ENCODE results near the gene SPAG17. TPM values are rescaled to one million over a fixed set of nuclear protein-coding genes. Genes with fewer than 3 reads are reported as not detected.

The SPAG17 gene
- total and polyA plus RNA-seq, 2 experiments from 2014 or later: 1.0 to 1.1 TPM

DNA sequence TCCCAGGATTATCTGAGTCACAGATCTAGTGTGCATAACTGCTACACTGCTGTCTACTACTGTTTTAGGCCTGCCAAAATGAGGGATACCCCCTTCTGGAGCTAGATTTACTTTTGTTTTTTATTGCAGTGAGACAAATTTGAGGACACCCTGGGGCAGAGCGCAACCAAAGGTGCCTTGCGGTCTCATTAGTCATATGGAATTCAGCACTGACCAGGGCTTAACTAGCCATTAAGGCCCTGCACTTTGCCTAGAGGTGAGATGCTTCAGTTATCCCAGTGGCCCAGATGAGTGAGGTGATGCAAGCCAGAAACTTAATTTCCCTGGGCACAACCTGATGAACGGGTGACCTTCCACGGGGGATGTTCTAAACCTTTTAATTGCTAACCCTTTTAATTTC lies 998 bp upstream of the SPAG17 start (continued):
- TF ChIP-seq, protein P1, sequence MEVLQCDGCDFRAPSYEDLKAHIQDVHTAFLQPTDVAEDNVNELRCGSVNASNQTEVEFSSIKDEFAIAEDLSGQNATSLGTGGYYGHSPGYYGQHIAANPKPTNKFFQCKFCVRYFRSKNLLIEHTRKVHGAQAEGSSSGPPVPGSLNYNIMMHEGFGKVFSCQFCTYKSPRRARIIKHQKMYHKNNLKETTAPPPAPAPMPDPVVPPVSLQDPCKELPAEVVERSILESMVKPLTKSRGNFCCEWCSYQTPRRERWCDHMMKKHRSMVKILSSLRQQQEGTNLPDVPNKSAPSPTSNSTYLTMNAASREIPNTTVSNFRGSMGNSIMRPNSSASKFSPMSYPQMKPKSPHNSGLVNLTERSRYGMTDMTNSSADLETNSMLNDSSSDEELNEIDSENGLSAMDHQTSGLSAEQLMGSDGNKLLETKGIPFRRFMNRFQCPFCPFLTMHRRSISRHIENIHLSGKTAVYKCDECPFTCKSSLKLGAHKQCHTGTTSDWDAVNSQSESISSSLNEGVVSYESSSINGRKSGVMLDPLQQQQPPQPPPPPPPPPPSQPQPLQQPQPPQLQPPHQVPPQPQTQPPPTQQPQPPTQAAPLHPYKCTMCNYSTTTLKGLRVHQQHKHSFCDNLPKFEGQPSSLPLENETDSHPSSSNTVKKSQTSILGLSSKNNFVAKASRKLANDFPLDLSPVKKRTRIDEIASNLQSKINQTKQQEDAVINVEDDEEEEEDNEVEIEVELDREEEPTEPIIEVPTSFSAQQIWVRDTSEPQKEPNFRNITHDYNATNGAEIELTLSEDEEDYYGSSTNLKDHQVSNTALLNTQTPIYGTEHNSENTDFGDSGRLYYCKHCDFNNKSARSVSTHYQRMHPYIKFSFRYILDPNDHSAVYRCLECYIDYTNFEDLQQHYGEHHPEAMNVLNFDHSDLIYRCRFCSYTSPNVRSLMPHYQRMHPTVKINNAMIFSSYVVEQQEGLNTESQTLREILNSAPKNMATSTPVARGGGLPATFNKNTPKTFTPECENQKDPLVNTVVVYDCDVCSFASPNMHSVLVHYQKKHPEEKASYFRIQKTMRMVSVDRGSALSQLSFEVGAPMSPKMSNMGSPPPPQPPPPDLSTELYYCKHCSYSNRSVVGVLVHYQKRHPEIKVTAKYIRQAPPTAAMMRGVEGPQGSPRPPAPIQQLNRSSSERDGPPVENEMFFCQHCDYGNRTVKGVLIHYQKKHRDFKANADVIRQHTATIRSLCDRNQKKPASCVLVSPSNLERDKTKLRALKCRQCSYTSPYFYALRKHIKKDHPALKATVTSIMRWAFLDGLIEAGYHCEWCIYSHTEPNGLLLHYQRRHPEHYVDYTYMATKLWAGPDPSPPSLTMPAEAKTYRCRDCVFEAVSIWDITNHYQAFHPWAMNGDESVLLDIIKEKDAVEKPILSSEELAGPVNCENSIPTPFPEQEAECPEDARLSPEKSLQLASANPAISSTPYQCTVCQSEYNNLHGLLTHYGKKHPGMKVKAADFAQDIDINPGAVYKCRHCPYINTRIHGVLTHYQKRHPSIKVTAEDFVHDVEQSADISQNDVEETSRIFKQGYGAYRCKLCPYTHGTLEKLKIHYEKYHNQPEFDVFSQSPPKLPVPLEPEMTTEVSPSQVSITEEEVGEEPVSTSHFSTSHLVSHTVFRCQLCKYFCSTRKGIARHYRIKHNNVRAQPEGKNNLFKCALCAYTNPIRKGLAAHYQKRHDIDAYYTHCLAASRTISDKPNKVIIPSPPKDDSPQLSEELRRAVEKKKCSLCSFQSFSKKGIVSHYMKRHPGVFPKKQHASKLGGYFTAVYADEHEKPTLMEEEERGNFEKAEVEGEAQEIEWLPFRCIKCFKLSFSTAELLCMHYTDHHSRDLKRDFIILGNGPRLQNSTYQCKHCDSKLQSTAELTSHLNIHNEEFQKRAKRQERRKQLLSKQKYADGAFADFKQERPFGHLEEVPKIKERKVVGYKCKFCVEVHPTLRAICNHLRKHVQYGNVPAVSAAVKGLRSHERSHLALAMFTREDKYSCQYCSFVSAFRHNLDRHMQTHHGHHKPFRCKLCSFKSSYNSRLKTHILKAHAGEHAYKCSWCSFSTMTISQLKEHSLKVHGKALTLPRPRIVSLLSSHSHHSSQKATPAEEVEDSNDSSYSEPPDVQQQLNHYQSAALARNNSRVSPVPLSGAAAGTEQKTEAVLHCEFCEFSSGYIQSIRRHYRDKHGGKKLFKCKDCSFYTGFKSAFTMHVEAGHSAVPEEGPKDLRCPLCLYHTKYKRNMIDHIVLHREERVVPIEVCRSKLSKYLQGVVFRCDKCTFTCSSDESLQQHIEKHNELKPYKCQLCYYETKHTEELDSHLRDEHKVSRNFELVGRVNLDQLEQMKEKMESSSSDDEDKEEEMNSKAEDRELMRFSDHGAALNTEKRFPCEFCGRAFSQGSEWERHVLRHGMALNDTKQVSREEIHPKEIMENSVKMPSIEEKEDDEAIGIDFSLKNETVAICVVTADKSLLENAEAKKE (CRISPR knock-in tag; IDR thresholded peaks at IDR 0.05): no peak
- TF ChIP-seq JUNB (IDR thresholded peaks at IDR 0.05; ENCODE audit: unreplicated experiment) (no peak), STAT1 (IDR thresholded peaks at IDR 0.05; ENCODE audit: unreplicated experiment) (no peak), EZH2 (IDR thresholded peaks at IDR 0.05; ENCODE audit: low read depth, unreplicated experiment) (no peak), EZH2phosphoT487 (IDR thresholded peaks at IDR 0.05; ENCODE audit: unreplicated experiment) (no peak), ZNF114 (CRISPR knock-in tag; IDR thresholded peaks at IDR 0.05) (no peak), NANOG (IDR thresholded peaks at IDR 0.05; ENCODE audit: borderline replicate concordance) (no peak), CREB1 (CRISPR knock-in tag; IDR thresholded peaks at IDR 0.05; ENCODE audit: low read depth) (no peak)
- TF ChIP-seq, protein P2, sequence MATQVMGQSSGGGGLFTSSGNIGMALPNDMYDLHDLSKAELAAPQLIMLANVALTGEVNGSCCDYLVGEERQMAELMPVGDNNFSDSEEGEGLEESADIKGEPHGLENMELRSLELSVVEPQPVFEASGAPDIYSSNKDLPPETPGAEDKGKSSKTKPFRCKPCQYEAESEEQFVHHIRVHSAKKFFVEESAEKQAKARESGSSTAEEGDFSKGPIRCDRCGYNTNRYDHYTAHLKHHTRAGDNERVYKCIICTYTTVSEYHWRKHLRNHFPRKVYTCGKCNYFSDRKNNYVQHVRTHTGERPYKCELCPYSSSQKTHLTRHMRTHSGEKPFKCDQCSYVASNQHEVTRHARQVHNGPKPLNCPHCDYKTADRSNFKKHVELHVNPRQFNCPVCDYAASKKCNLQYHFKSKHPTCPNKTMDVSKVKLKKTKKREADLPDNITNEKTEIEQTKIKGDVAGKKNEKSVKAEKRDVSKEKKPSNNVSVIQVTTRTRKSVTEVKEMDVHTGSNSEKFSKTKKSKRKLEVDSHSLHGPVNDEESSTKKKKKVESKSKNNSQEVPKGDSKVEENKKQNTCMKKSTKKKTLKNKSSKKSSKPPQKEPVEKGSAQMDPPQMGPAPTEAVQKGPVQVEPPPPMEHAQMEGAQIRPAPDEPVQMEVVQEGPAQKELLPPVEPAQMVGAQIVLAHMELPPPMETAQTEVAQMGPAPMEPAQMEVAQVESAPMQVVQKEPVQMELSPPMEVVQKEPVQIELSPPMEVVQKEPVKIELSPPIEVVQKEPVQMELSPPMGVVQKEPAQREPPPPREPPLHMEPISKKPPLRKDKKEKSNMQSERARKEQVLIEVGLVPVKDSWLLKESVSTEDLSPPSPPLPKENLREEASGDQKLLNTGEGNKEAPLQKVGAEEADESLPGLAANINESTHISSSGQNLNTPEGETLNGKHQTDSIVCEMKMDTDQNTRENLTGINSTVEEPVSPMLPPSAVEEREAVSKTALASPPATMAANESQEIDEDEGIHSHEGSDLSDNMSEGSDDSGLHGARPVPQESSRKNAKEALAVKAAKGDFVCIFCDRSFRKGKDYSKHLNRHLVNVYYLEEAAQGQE (IDR thresholded peaks at IDR 0.05; ENCODE audit: unreplicated experiment): no peak
- TF ChIP-seq, protein P3, sequence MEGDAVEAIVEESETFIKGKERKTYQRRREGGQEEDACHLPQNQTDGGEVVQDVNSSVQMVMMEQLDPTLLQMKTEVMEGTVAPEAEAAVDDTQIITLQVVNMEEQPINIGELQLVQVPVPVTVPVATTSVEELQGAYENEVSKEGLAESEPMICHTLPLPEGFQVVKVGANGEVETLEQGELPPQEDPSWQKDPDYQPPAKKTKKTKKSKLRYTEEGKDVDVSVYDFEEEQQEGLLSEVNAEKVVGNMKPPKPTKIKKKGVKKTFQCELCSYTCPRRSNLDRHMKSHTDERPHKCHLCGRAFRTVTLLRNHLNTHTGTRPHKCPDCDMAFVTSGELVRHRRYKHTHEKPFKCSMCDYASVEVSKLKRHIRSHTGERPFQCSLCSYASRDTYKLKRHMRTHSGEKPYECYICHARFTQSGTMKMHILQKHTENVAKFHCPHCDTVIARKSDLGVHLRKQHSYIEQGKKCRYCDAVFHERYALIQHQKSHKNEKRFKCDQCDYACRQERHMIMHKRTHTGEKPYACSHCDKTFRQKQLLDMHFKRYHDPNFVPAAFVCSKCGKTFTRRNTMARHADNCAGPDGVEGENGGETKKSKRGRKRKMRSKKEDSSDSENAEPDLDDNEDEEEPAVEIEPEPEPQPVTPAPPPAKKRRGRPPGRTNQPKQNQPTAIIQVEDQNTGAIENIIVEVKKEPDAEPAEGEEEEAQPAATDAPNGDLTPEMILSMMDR (conservative IDR thresholded peaks at IDR 0.05; ENCODE audit: low read depth in 2 of 2): no peak
